Neural cell (in vitro differentiated cells): ENCODE measurements around the gene GALE. TPM values are rescaled to one million over a fixed set of nuclear protein-coding genes. Genes with fewer than 3 reads are reported as not detected.

Experiments used
- H2AFZ ChIP-seq: fragments of 200-600, 300-800 bp; sonication (generic), shearing (Covaris generic); 2 replicates; pipeline ENCODE4 v1.6.0; 2014; ENCODE audit warnings: low read depth, mild to moderate bottlenecking, antibody characterized with exemption, low read length, moderate library complexity
- H3F3A ChIP-seq: fragments of 200-600 bp; shearing (Covaris generic); 2 replicates; pipeline ENCODE4 v1.6.1; 2016; ENCODE audit warnings: mild to moderate bottlenecking, moderate library complexity, mixed read lengths, antibody characterized with exemption, low read length; ENCODE audit not compliant: insufficient read depth, poor library complexity, severe bottlenecking
- H3K27ac ChIP-seq: fragments of 200-600, 300-800 bp; sonication (generic), shearing (Covaris generic); 2 replicates; pipeline ENCODE4 v1.5.1; 2014; ENCODE audit warnings: mild to moderate bottlenecking, low read length, moderate library complexity
- H3K27me3 ChIP-seq: fragments of 300-800, 200-600 bp; sonication (generic), shearing (Covaris generic); 2 replicates; pipeline ENCODE4 v1.6.0; 2014; ENCODE audit warnings: mild to moderate bottlenecking, low read depth, low read length, moderate library complexity; ENCODE audit not compliant: insufficient read depth
- H3K36me3 ChIP-seq: fragments of 300-800, 200-600 bp; sonication (generic), shearing (Covaris generic); 2 replicates; pipeline ENCODE4 v1.5.1; 2014; ENCODE audit warnings: mild to moderate bottlenecking, antibody characterized with exemption, low read length, moderate library complexity; ENCODE audit not compliant: insufficient read depth
- H3K4me2 ChIP-seq: fragments of 300-800, 200-600 bp; sonication (generic), shearing (Covaris generic); 2 replicates; pipeline ENCODE4 v1.6.0; 2014; ENCODE audit warnings: mild to moderate bottlenecking, low read length
- H3K4me3 ChIP-seq: fragments of 300-800, 200-600 bp; sonication (generic), shearing (Covaris generic); 2 replicates; pipeline ENCODE4 v1.5.1; 2014; ENCODE audit warnings: mild to moderate bottlenecking, low read length, moderate library complexity
- H3K79me2 ChIP-seq: fragments of 200-600 bp; shearing (Covaris generic); replicated peaks from 2 replicates; pipeline ENCODE4 v1.6.0; 2014; ENCODE audit warnings: mild to moderate bottlenecking, low read length, moderate library complexity; ENCODE audit not compliant: insufficient read depth
- H3K9ac ChIP-seq: fragments of 300-800, 200-600 bp; sonication (generic), shearing (Covaris generic); 2 replicates; pipeline ENCODE4 v1.6.1; 2016; ENCODE audit warnings: mild to moderate bottlenecking, low read length, mixed read lengths
- H3K9me2 ChIP-seq: fragments of 200-600 bp; shearing (Covaris generic); 2 replicates; pipeline ENCODE4 v1.6.1; 2016; ENCODE audit warnings: mild to moderate bottlenecking, low read length, mixed read lengths; ENCODE audit not compliant: insufficient read depth
- H3K9me3 ChIP-seq: fragments of 200-600, 300-800 bp; sonication (generic), shearing (Covaris generic); 2 replicates; pipeline ENCODE4 v1.6.1; 2016; ENCODE audit warnings: mild to moderate bottlenecking, mixed run types, low read length, moderate library complexity, mixed read lengths
- H4K20me1 ChIP-seq: fragments of 200-600 bp; shearing (Covaris generic); 2 replicates; pipeline ENCODE4 v1.6.1; 2016; ENCODE audit warnings: mild to moderate bottlenecking, mixed run types; ENCODE audit not compliant: insufficient read depth
- CTCF ChIP-seq: fragments of 450-650 bp; IDR thresholded peaks from 2 replicates; pipeline ENCODE4 v1.5.1; 2014; ENCODE audit warnings: antibody characterized with exemption, mild to moderate bottlenecking, moderate library complexity; ENCODE audit not compliant: poor library complexity, severe bottlenecking
- EP300 ChIP-seq: fragments of 450-650 bp; conservative IDR thresholded peaks from 2 replicates; pipeline ENCODE4 v1.6.1; 2014; ENCODE audit warnings: antibody characterized with exemption, mild to moderate bottlenecking, moderate library complexity; ENCODE audit not compliant: poor library complexity, severe bottlenecking
- EZH2 ChIP-seq: fragments of 200-600, 300-800 bp; shearing (Covaris generic), sonication (generic); IDR thresholded peaks from 2 replicates; pipeline ENCODE4 v1.6.1; 2014; ENCODE audit warnings: antibody characterized with exemption, low read length, borderline replicate concordance, mild to moderate bottlenecking; ENCODE audit not compliant: insufficient read depth, poor library complexity, severe bottlenecking
- MXI1 ChIP-seq: fragments of 450-650 bp; conservative IDR thresholded peaks from 2 replicates; pipeline ENCODE4 v1.6.1; 2014; ENCODE audit warnings: antibody characterized with exemption, mild to moderate bottlenecking; ENCODE audit not compliant: poor library complexity, severe bottlenecking
- POLR2AphosphoS5 ChIP-seq: IDR thresholded peaks from 2 replicates; pipeline ENCODE4 v1.6.1; 2012
- RAD21 ChIP-seq: fragments of 450-650 bp; conservative IDR thresholded peaks from 2 replicates; pipeline ENCODE4 v1.6.1; 2014; ENCODE audit warnings: antibody characterized with exemption, mild to moderate bottlenecking, moderate library complexity
- REST ChIP-seq: IDR thresholded peaks from 2 replicates; pipeline ENCODE4 v1.6.1; 2012; ENCODE audit warnings: borderline replicate concordance
- SMC3 ChIP-seq: fragments of 450-650 bp; conservative IDR thresholded peaks from 2 replicates; pipeline ENCODE4 v1.6.1; 2014; ENCODE audit warnings: antibody characterized with exemption, mild to moderate bottlenecking, moderate library complexity; ENCODE audit not compliant: poor library complexity
- TAF1 ChIP-seq: IDR thresholded peaks from 2 replicates; pipeline ENCODE4 v1.6.1; 2012; ENCODE audit warnings: low read depth
- polyA plus RNA-seq: library from polyadenylated mRNA; depleted of rRNA; stranded (reverse); fragments of >200 nt; gene quantifications from 2 replicates; pipeline ENCODE4 v1.2.3, GENCODE V29; 2014

GALE gene
- polyA plus RNA-seq, 1 donor from 2014 or later = 109 TPM

- Histone ChIP-seq H3K4me2 (no peak overlapping the region), H3K9me2 (no peaks in the 10 kb centered on the region), H3K9ac (no peak overlapping the region)
Measured at GRCh38 chr1:23768733-23769132, 31.8 kb downstream of the GALE start.

GRCh38 chr1:23763041-23763577, 37.4 kb downstream of the GALE start:
- Histone ChIP-seq H4K20me1 (no peaks in the 10 kb centered on the region), H3F3A (no peaks in the 10 kb centered on the region)

More at GRCh38 chr1:23768733-23769132, 31.8 kb downstream of the GALE start:
- no peaks in the 10 kb centered on the region for H3K27me3 ChIP-seq
- no peak overlapping the region for H2AFZ ChIP-seq
- no peaks in the 10 kb centered on the region for H3K9me3 ChIP-seq
- no peaks in the 10 kb centered on the region for H3K36me3 ChIP-seq
- H3F3A ChIP-seq = no peaks in the 10 kb centered on the region
- H4K20me1 ChIP-seq = no peaks in the 10 kb centered on the region
- no peak overlapping the region for H3K27ac ChIP-seq
- TF ChIP-seq MXI1 = no peak
- TF ChIP-seq EZH2 = no peak
- no peak for TF ChIP-seq SMC3
- no peak for TF ChIP-seq EP300
- TF ChIP-seq CTCF = no peak
- TF ChIP-seq POLR2AphosphoS5 = no peak
- TF ChIP-seq TAF1 = no peak
- no peak for TF ChIP-seq REST
- no peak for TF ChIP-seq RAD21
- no peak overlapping the region for H3K4me3 ChIP-seq
- no peaks in the 10 kb centered on the region for H3K79me2 ChIP-seq

More at GRCh38 chr1:23763041-23763577, 37.4 kb downstream of the GALE start:
- no peak overlapping the region for H3K4me3 ChIP-seq
- no peaks in the 10 kb centered on the region for H3K9me3 ChIP-seq
- H3K4me2 ChIP-seq = no peak overlapping the region
- no peaks in the 10 kb centered on the region for H3K27me3 ChIP-seq
- H3K36me3 ChIP-seq = no peaks in the 10 kb centered on the region
- H3K9ac ChIP-seq = no peak overlapping the region
- no peak overlapping the region for H3K27ac ChIP-seq
- no peaks in the 10 kb centered on the region for H3K9me2 ChIP-seq
- H2AFZ ChIP-seq = no peak overlapping the region
- no peaks in the 10 kb centered on the region for H3K79me2 ChIP-seq
- no peak for TF ChIP-seq RAD21
- TF ChIP-seq EP300 = no peak
- TF ChIP-seq TAF1 = no peak
- TF ChIP-seq MXI1 = no peak
